ENCODE measurements around the gene FBXL20. TPM values are rescaled to one million over a fixed set of nuclear protein-coding genes. Genes with fewer than 3 reads are reported as not detected.

Gene FBXL20
- total RNA-seq, 1 experiment from 2014 or later = 17.2 TPM

DNA sequence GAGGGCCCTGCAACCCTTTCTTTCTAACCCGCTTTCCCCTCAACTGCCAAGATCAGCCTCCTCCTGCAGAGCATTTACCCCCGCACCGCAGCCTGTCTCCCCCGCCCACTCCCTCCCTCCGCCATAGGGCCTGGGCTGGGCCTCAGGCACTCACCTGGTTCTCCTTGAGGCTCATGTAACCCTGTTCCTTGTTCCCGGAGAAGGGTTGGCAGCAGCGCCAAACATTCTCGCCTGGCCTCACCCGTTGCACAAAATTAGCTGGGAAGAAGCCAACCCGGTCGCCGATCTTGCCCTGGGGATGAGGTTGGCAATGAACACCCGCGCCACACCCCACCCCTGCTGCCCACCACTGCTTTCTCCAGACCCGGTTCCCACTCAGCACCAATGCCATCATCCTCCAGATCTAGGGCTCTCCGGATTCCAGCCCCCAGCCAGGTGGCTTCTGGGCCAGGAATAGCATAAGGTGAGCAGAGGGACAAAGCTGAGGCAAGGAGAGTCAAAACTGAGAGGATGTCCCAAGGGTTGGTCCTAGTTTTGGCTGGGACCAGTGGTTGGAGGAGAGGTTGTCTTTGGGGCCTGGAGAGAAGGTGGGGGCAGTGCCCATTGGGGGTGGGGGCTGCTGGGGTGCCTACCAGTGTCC is 188.5 kb downstream of the FBXL20 start:
- Histone ChIP-seq H3K4me3 (replicated peaks in 1 of 2; ENCODE audit: low read depth in 1 of 2, low read length in 2 of 2) (no peak overlapping the region; a peak in 1 of 4 replicates), H3K9me2 (ENCODE audit: insufficient read depth) (no peaks in the 10 kb centered on the region), H3K27ac (ENCODE audit: low read depth, low read length) (peak overlapping the region; percentile 30; the same call in 1 of the 2 replicates), H3K4me2 (ENCODE audit: low read length) (peak overlapping the region; percentile 58), H3K9me3 (ENCODE audit: control insufficient read depth in 1 of 2, insufficient read depth in 1 of 2, low read depth in 1 of 2, low read length in 2 of 2) (no peaks in the 10 kb centered on the region), H3K4me1 (ENCODE audit: control insufficient read depth in 1 of 2, insufficient read depth in 2 of 2, low read length in 2 of 2) (peaks cover 20 to 34% of the 10 kb centered on the region in 2 experiments), H3K79me2 (ENCODE audit: insufficient read depth, low read length) (no peaks in the 10 kb centered on the region), H3K9ac (ENCODE audit: low read length) (no peak overlapping the region), H4K20me1 (ENCODE audit: insufficient read depth) (no peaks in the 10 kb centered on the region), H2AFZ (ENCODE audit: low read depth, low read length, poor library complexity, severe bottlenecking) (no peak overlapping the region), H3K27me3 (ENCODE audit: insufficient read depth, low read length) (no peaks in the 10 kb centered on the region), H3K36me3 (ENCODE audit: control insufficient read depth in 1 of 2, insufficient read depth in 2 of 2, low read length in 2 of 2) (no peaks in the 10 kb centered on the region)
- intact Hi-C loops (cut with micrococcal nuclease) = no loop called here
- POLR2A ChIA-PET = interaction anchor here (2.3 kb wide), 1 partner anchor 13 kb away, joined by 11 read pairs; the partner anchor contains the start of gene RPL19
- RAD21 ChIA-PET (ENCODE audit: low non-redundant PET in 1 of 2, low total read pairs in 2 of 2, uncharacterized antibody in 2 of 2, unreplicated experiment in 2 of 2) = no interaction called here
- no peak for ATAC-seq
- CTCF ChIA-PET = interaction anchor here (1.3 to 1.9 kb wide), 2 partner anchors 23 to 25 kb away, joined by 4 to 6 read pairs; no protein-coding TSS in a partner anchor
- DNase-seq (ENCODE audit: low read depth, low spot score) = no peak
- TF ChIP-seq EZH2 (IDR thresholded peaks at IDR 0.05) = no peak
- TF ChIP-seq, protein P1, sequence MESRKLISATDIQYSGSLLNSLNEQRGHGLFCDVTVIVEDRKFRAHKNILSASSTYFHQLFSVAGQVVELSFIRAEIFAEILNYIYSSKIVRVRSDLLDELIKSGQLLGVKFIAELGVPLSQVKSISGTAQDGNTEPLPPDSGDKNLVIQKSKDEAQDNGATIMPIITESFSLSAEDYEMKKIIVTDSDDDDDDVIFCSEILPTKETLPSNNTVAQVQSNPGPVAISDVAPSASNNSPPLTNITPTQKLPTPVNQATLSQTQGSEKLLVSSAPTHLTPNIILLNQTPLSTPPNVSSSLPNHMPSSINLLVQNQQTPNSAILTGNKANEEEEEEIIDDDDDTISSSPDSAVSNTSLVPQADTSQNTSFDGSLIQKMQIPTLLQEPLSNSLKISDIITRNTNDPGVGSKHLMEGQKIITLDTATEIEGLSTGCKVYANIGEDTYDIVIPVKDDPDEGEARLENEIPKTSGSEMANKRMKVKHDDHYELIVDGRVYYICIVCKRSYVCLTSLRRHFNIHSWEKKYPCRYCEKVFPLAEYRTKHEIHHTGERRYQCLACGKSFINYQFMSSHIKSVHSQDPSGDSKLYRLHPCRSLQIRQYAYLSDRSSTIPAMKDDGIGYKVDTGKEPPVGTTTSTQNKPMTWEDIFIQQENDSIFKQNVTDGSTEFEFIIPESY (IDR thresholded peaks at IDR 0.05; ENCODE audit: extremely low read depth, insufficient replicate concordance, low read length) = no peak
- TF ChIP-seq CEBPB (IDR thresholded peaks at IDR 0.05; ENCODE audit: low read depth) = no peak
- TF ChIP-seq, protein P2, sequence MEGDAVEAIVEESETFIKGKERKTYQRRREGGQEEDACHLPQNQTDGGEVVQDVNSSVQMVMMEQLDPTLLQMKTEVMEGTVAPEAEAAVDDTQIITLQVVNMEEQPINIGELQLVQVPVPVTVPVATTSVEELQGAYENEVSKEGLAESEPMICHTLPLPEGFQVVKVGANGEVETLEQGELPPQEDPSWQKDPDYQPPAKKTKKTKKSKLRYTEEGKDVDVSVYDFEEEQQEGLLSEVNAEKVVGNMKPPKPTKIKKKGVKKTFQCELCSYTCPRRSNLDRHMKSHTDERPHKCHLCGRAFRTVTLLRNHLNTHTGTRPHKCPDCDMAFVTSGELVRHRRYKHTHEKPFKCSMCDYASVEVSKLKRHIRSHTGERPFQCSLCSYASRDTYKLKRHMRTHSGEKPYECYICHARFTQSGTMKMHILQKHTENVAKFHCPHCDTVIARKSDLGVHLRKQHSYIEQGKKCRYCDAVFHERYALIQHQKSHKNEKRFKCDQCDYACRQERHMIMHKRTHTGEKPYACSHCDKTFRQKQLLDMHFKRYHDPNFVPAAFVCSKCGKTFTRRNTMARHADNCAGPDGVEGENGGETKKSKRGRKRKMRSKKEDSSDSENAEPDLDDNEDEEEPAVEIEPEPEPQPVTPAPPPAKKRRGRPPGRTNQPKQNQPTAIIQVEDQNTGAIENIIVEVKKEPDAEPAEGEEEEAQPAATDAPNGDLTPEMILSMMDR (IDR thresholded peaks at IDR 0.05 in 2 of 3, conservative IDR thresholded peaks at IDR 0.05 in 1 of 3; ENCODE audit: borderline replicate concordance in 1 of 3, insufficient read depth in 1 of 3, low read depth in 2 of 3, low read length in 2 of 3) = no peak
- no peak for TF ChIP-seq POLR2A (IDR thresholded peaks at IDR 0.05; ENCODE audit: borderline replicate concordance, extremely low read depth, insufficient read depth, insufficient read length)
- TF ChIP-seq ELF1 (IDR thresholded peaks at IDR 0.05; ENCODE audit: borderline replicate concordance, low read depth) = no peak
- no peak for TF ChIP-seq TCF7L2 (IDR thresholded peaks at IDR 0.05; ENCODE audit: borderline replicate concordance, extremely low read depth, insufficient read depth, insufficient read length)
- no peak for TF ChIP-seq EGR1 (IDR thresholded peaks at IDR 0.05; ENCODE audit: low read depth)
- TF ChIP-seq SP1 (IDR thresholded peaks at IDR 0.05; ENCODE audit: low read depth) = no peak
- no peak for TF ChIP-seq ZNF274 (IDR thresholded peaks at IDR 0.05; ENCODE audit: low read depth, low read length)
- TF ChIP-seq RAD21 (IDR thresholded peaks at IDR 0.05; ENCODE audit: low read depth) = no peak
- TF ChIP-seq POLR2AphosphoS5 (IDR thresholded peaks at IDR 0.05; ENCODE audit: low read depth, low read length) = no peak
- no peak for TF ChIP-seq JUND (IDR thresholded peaks at IDR 0.05)
- no peak for TF ChIP-seq FOSL1 (IDR thresholded peaks at IDR 0.05; ENCODE audit: low read depth)
- no peak for TF ChIP-seq YY1 (IDR thresholded peaks at IDR 0.05; ENCODE audit: extremely low read depth, insufficient replicate concordance, low read depth, low read length)
- TF ChIP-seq SRF (IDR thresholded peaks at IDR 0.05; ENCODE audit: low read depth) = no peak
- TF ChIP-seq, protein P3, sequence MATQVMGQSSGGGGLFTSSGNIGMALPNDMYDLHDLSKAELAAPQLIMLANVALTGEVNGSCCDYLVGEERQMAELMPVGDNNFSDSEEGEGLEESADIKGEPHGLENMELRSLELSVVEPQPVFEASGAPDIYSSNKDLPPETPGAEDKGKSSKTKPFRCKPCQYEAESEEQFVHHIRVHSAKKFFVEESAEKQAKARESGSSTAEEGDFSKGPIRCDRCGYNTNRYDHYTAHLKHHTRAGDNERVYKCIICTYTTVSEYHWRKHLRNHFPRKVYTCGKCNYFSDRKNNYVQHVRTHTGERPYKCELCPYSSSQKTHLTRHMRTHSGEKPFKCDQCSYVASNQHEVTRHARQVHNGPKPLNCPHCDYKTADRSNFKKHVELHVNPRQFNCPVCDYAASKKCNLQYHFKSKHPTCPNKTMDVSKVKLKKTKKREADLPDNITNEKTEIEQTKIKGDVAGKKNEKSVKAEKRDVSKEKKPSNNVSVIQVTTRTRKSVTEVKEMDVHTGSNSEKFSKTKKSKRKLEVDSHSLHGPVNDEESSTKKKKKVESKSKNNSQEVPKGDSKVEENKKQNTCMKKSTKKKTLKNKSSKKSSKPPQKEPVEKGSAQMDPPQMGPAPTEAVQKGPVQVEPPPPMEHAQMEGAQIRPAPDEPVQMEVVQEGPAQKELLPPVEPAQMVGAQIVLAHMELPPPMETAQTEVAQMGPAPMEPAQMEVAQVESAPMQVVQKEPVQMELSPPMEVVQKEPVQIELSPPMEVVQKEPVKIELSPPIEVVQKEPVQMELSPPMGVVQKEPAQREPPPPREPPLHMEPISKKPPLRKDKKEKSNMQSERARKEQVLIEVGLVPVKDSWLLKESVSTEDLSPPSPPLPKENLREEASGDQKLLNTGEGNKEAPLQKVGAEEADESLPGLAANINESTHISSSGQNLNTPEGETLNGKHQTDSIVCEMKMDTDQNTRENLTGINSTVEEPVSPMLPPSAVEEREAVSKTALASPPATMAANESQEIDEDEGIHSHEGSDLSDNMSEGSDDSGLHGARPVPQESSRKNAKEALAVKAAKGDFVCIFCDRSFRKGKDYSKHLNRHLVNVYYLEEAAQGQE (IDR thresholded peaks at IDR 0.05; ENCODE audit: low read depth) = no peak
- no TSS peak for BruUV-seq (replicated peaks)

Measured in HCT116 (cell line).